HepG2 (cell line): ENCODE measurements around the gene POU6F1. TPM values are rescaled to one million over a fixed set of nuclear protein-coding genes. Genes with fewer than 3 reads are reported as not detected.

ENCODE experiments used
- ATRX ChIP-seq: sonication (generic); formaldehyde crosslinking; IDR thresholded peaks from 2 replicates; pipeline ENCODE4 v1.4.0; 2020; ENCODE audit warnings: missing genetic modification reagents, borderline replicate concordance
- DNMT3B ChIP-seq: conservative IDR thresholded peaks from 2 replicates; pipeline ENCODE4 v1.6.1; 2016; ENCODE audit warnings: missing biosample characterization, control low read depth
- FOXK2 ChIP-seq: fragments of 450-650 bp; IDR thresholded peaks from 2 replicates; pipeline ENCODE4 v1.6.1; 2016
- HINFP ChIP-seq: sonication (generic); formaldehyde crosslinking; IDR thresholded peaks from 2 replicates; pipeline ENCODE4 v1.4.0; 2020; ENCODE audit warnings: low read depth, mild to moderate bottlenecking, missing genetic modification reagents
- IKZF5 ChIP-seq: IDR thresholded peaks from 2 replicates; pipeline ENCODE4 v1.6.1; 2018; ENCODE audit warnings: missing genetic modification reagents, mild to moderate bottlenecking, missing compliant biosample characterization
- ISL2 ChIP-seq: sonication (generic); formaldehyde crosslinking; IDR thresholded peaks from 2 replicates; pipeline ENCODE4 v1.5.0; 2020; ENCODE audit warnings: missing genetic modification reagents
- KDM3A ChIP-seq: IDR thresholded peaks from 2 replicates; pipeline ENCODE4 v1.6.1; 2018; ENCODE audit warnings: low read depth, missing compliant biosample characterization
- MAF1 ChIP-seq: sonication (generic); formaldehyde crosslinking; IDR thresholded peaks from 2 replicates; pipeline ENCODE4 v1.5.0; 2020; ENCODE audit warnings: missing genetic modification reagents, borderline replicate concordance
- MED8 ChIP-seq: sonication (generic); formaldehyde crosslinking; IDR thresholded peaks from 2 replicates; pipeline ENCODE4 v1.8.1; 2023; ENCODE audit warnings: mild to moderate bottlenecking, missing genetic modification reagents; ENCODE audit not compliant: insufficient replicate concordance
- NCOA5 ChIP-seq: sonication (generic); formaldehyde crosslinking; IDR thresholded peaks from 2 replicates; pipeline ENCODE4 v1.4.0; 2020; ENCODE audit warnings: missing genetic modification reagents
- RCOR2 ChIP-seq: IDR thresholded peaks from 2 replicates; pipeline ENCODE4 v1.6.1; 2016; ENCODE audit warnings: missing biosample characterization, missing genetic modification reagents
- RFX3 ChIP-seq: IDR thresholded peaks from 2 replicates; pipeline ENCODE4 v1.6.1; 2016; ENCODE audit warnings: missing biosample characterization, missing genetic modification reagents
- SNAPC4 ChIP-seq: sonication (generic); formaldehyde crosslinking; IDR thresholded peaks from 2 replicates; pipeline ENCODE4 v1.4.0; 2020; ENCODE audit warnings: mild to moderate bottlenecking, missing genetic modification reagents
- TEAD3 ChIP-seq: optimal IDR thresholded peaks from 2 replicates; pipeline ENCODE3; 2016; ENCODE audit warnings: borderline replicate concordance
- ZBTB37 ChIP-seq: sonication (generic); formaldehyde crosslinking; IDR thresholded peaks from 2 replicates; pipeline ENCODE4 v1.4.0; 2020; ENCODE audit warnings: mild to moderate bottlenecking, missing genetic modification reagents
- ZIK1 ChIP-seq: sonication (generic); formaldehyde crosslinking; IDR thresholded peaks from 2 replicates; pipeline ENCODE4 v1.5.0; 2020; ENCODE audit warnings: mild to moderate bottlenecking, low read depth, missing genetic modification reagents, borderline replicate concordance
- ZNF251 ChIP-seq: sonication (generic); formaldehyde crosslinking; IDR thresholded peaks from 2 replicates; pipeline ENCODE4 v1.9.0; 2021; ENCODE audit warnings: mild to moderate bottlenecking, missing genetic modification reagents
- ZNF317 ChIP-seq: sonication (generic); formaldehyde crosslinking; IDR thresholded peaks from 2 replicates; pipeline ENCODE4 v1.5.0; 2020; ENCODE audit warnings: mild to moderate bottlenecking, missing genetic modification reagents
- ZNF550 ChIP-seq: sonication (generic); formaldehyde crosslinking; IDR thresholded peaks from 2 replicates; pipeline ENCODE4 v1.4.0; 2020; ENCODE audit warnings: mild to moderate bottlenecking, missing genetic modification reagents, borderline replicate concordance
- ZNF558 ChIP-seq: sonication (generic); formaldehyde crosslinking; IDR thresholded peaks from 2 replicates; pipeline ENCODE4 v1.9.0; 2022; ENCODE audit warnings: mild to moderate bottlenecking, missing genetic modification reagents, borderline replicate concordance
- polyA plus RNA-seq, 8 experiments: library from polyadenylated mRNA; depleted of rRNA in 3 of 8; stranded (reverse) in 7 of 8; unstranded in 1 of 8; fragments of >200 nt; fragmentation: Illumina TruSeq in 4 of 8; extraction: Trizol in 4 of 8; gene quantifications; 2 replicates each; pipeline versions ENCODE4 v1.2.1 to v1.2.3, GENCODE V29; 2011 to 2016; ENCODE audit warnings: low read depth in 4 of 8, missing spikeins in 1 of 8, mixed read lengths in 1 of 8; ENCODE audit not compliant: insufficient read depth in 1 of 8
- total RNA-seq, 5 experiments: library from RNA; depleted of rRNA; stranded (reverse); fragments of >200 nt; fragmentation: Illumina TruSeq; extraction: Trizol; gene quantifications; 2 replicates each; pipeline ENCODE4 v1.2.3, GENCODE V29; 2016; ENCODE audit warnings: low read depth in 1 of 5

POU6F1 gene
- total and polyA plus RNA-seq, 2 of the 13 experiments (the other 11 are each of a cell fraction or from before 2014, with no cell fraction given), result 0.48 to 0.51 TPM

DNA sequence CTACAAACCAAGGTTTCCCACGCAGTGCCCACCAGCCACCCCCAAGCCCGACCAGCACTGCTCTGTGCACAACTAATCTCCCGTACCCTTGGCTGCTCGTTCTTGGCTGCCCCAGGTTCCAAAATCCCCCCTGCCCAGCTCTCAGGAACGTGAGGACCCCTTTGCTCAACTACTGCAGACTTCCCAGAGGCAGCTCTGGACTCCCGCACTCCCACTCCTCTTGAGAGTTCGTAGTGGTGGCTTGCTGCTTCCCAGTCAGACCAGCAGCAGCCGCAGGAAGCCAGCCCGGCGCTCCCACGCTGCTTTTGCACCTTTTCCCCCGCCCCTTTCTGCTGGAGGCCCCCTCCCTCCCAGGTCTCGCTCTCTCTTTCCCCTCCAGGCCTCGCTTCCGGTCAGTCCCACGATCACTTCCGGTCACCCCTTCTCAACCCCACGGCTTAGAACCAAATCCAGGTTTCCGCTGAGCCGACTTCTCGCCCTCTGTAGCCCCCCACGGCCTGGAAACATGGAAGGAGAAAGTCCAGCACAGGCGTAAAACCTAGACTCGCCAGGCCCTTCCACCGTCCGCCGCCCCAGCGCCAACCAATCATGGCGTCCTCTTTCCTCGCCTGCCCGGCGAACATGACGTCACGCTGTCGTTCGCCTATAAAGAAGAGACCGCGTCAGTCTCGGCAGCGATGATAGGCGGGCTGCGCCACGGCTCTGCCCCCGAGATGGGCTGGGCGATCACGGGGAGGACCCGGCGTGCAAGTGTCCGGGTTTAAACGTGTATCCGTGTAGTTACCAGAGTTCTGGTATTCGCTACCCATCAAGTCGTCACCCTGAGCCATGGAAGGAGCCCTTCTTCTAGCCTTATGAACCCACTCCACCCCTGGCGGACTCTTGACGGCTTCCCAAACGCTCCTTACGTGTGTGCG lies 45.1 kb downstream of the POU6F1 start, which contains the start of gene TFCP2 (continued):
- TF ChIP-seq SNAPC4 (CRISPR knock-in tag) (peak; percentile 52; the same call in 1 of the 2 replicates), FOXK2 (no peak), ZBTB37 (CRISPR knock-in tag) (no peak), MED8 (CRISPR knock-in tag) (peak; percentile 33), NCOA5 (no peak), ZNF317 (CRISPR knock-in tag) (peak; percentile 62; the same call in 1 of the 2 replicates), RCOR2 (no peak), ZIK1 (CRISPR knock-in tag) (no peak), KDM3A (CRISPR knock-in tag) (no peak), ZNF550 (CRISPR knock-in tag) (no peak), TEAD3 (CRISPR knock-in tag) (peak; percentile 26), MAF1 (CRISPR knock-in tag) (no peak), IKZF5 (CRISPR knock-in tag) (peak; percentile 31; the same call in 1 of the 2 replicates), ZNF251 (CRISPR knock-in tag) (no peak), ZNF558 (no peak; the same call in 1 of the 2 replicates), RFX3 (CRISPR knock-in tag) (no peak), HINFP (CRISPR knock-in tag) (no peak), DNMT3B (CRISPR knock-in tag) (0 out of 2 replicates have a peak, but pooled peaks have one; percentile 39), ISL2 (CRISPR knock-in tag) (no peak; the same call in 1 of the 2 replicates), ATRX (CRISPR knock-in tag) (no peak)
